NB4 (cell line): Measurements from ENCODE around the gene MICALL1.

ENCODE experiments used
- CTCF ChIP-seq: IDR thresholded peaks from one replicate; pipeline ENCODE4 v1.5.1; 2012; ENCODE audit warnings: low read depth, low read length
- MYC ChIP-seq: IDR thresholded peaks from 2 replicates; pipeline ENCODE4 v1.6.1; 2011; ENCODE audit warnings: low read depth, low read length
- POLR2A ChIP-seq: IDR thresholded peaks from 2 replicates; pipeline ENCODE4 v1.6.1; 2011; ENCODE audit warnings: mild to moderate bottlenecking; ENCODE audit not compliant: insufficient read length; ENCODE audit errors: extremely low read depth
- TF ChIP-seq, protein P1 (sequence below): IDR thresholded peaks from 2 replicates; pipeline ENCODE4 v1.6.1; 2011; ENCODE audit warnings: low read depth, low read length

DNA sequence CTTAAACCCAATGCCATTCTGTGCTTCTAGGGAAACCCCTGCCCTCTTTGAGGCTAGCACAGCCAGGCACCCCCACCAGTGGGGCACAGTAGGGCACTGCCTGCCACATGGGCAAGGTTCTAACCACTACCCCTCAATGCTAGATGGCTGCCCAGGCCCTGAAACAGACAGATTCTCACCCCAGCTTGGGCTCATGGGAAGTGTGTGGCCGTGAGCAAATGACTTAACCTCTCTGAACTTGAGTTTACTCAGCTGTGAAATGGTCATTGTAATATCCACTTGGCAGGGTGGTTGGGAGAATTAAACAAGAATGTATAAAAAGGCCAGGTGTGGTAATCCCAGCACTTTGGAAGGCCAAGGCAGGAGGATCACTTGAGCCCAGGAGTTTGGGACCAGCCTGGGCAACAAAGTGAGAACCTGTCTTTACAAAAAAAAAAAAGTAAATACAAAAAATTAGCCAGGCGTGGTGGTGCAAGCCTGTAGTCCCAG is 24.9 kb downstream of the MICALL1 start:
- TF ChIP-seq CTCF, result no peak
- TF ChIP-seq, protein P1, sequence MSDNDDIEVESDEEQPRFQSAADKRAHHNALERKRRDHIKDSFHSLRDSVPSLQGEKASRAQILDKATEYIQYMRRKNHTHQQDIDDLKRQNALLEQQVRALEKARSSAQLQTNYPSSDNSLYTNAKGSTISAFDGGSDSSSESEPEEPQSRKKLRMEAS, result no peak
- no peak for TF ChIP-seq POLR2A
- no peak for TF ChIP-seq MYC
